HepG2 (cell line): ENCODE measurements around the gene VAMP8. TPM values are rescaled to one million over a fixed set of nuclear protein-coding genes. Genes with fewer than 3 reads are reported as not detected.

Experiments used
- ATAC-seq: fragments of 200-7000 bp; cut with Tn5 transposase; 3 replicates; pipeline ENCODE4 v1.9.1; 2020; ENCODE audit warnings: mild to moderate bottlenecking, moderate library complexity
- BruUV-seq: library from RNA; stranded (reverse); fragments of 400-500 nt; replicated peaks from 2 replicates; lab custom pipeline; 2021; lab: Mats Ljungman, UMichigan
- CTCF ChIA-PET: fragments of 300-600 bp; formaldehyde crosslinking; extraction: SDS; loops from one replicate; lab custom pipeline; 2021; ENCODE audit warnings: low total read pairs, inconsistent platforms, low intra/inter-chr PET ratio; lab: Yijun Ruan, JAX
- POLR2A ChIA-PET: fragments of 350-600 bp; sonication (Branson Sonifier 250); formaldehyde crosslinking; loops from one replicate; lab custom pipeline; 2020; ENCODE audit warnings: antibody characterized with exemption, inconsistent platforms; lab: Yijun Ruan, JAX
- DNase-seq: peaks from one replicate; pipeline ENCODE4 v3.0.0-alpha.2; 2015; ENCODE audit warnings: low spot score
- FAIRE-seq: peaks from 3 replicates; lab custom pipeline; 2011; peaks lifted over from hg19 to GRCh38; lab: Jason Lieb, UNC
- H2AFZ ChIP-seq: one replicate; pipeline ENCODE4 v1.6.1; 2011; ENCODE audit warnings: low read length, inconsistent platforms
- H3K27ac ChIP-seq: fragments of 300-600 bp; 3 replicates; pipeline ENCODE4 v1.8.0; 2011; ENCODE audit warnings: mixed run types, mild to moderate bottlenecking, mixed read lengths, low read length, inconsistent platforms; ENCODE audit not compliant: insufficient read depth; ENCODE audit errors: extremely low read length
- H3K27me3 ChIP-seq, 2 experiments: fragments of 200-600 bp in 1 of 2; 2 replicates in 1 of 2; 3 replicates in 1 of 2; pipeline versions ENCODE4 v1.6.0 to v1.8.0; 2011; ENCODE audit warnings: low read length in 2 of 2, mild to moderate bottlenecking in 2 of 2, moderate library complexity in 2 of 2, inconsistent platforms in 1 of 2; ENCODE audit not compliant: insufficient read depth in 2 of 2, control insufficient read depth in 1 of 2
- H3K36me3 ChIP-seq, 2 experiments: fragments of 200-600 bp in 1 of 2; replicated peaks in 1 of 2; 2 replicates in 1 of 2; 3 replicates in 1 of 2; pipeline versions ENCODE4 v1.5.1 to v1.8.0; 2011; ENCODE audit warnings: low read length in 2 of 2, inconsistent platforms in 1 of 2; ENCODE audit not compliant: insufficient read depth in 2 of 2, control insufficient read depth in 1 of 2
- H3K4me1 ChIP-seq: 2 replicates; pipeline ENCODE4 v1.5.1; 2012; ENCODE audit warnings: low read length, inconsistent platforms; ENCODE audit not compliant: insufficient read depth
- H3K4me2 ChIP-seq: 2 replicates; pipeline ENCODE4 v1.6.0; 2011; ENCODE audit warnings: low read depth, low read length, inconsistent platforms
- H3K4me3 ChIP-seq, 3 experiments: fragments of 200-600 bp in 1 of 3; sonication (generic), shearing (Covaris generic) in 1 of 3; replicated peaks in 1 of 3; 2 replicates each; pipeline ENCODE4 v1.5.1; 2011 to 2016; ENCODE audit warnings: low read length in 3 of 3, inconsistent platforms in 2 of 3, low read depth in 2 of 3, mild to moderate bottlenecking in 2 of 3, control low read depth in 1 of 3, mixed read lengths in 1 of 3; ENCODE audit not compliant: insufficient read depth in 1 of 3
- H3K79me2 ChIP-seq: one replicate; pipeline ENCODE4 v1.6.1; 2011; ENCODE audit warnings: low read length, inconsistent platforms; ENCODE audit not compliant: insufficient read depth
- H3K9ac ChIP-seq: 2 replicates; pipeline ENCODE4 v1.6.0; 2011; ENCODE audit warnings: mild to moderate bottlenecking, low read depth, low read length, inconsistent platforms; ENCODE audit not compliant: insufficient read depth
- H3K9me3 ChIP-seq: 2 replicates; pipeline ENCODE4 v1.5.1; 2012; ENCODE audit warnings: mild to moderate bottlenecking, low read length
- H4K20me1 ChIP-seq: 2 replicates; pipeline ENCODE4 v1.6.0; 2011; ENCODE audit warnings: inconsistent platforms, mild to moderate bottlenecking, low read length, moderate library complexity; ENCODE audit not compliant: insufficient read depth
- AGO2 ChIP-seq: fragments of 200-400 bp; formaldehyde crosslinking; optimal IDR thresholded peaks from 2 replicates; pipeline ENCODE3; 2017; ENCODE audit warnings: mild to moderate bottlenecking, low read depth, low read length, moderate library complexity
- BCL3 ChIP-seq: sonication (generic); formaldehyde crosslinking; IDR thresholded peaks from 2 replicates; pipeline ENCODE4 v1.5.1; 2020; ENCODE audit warnings: mild to moderate bottlenecking, missing genetic modification reagents, moderate library complexity
- BRD4 ChIP-seq: sonication (generic); formaldehyde crosslinking; IDR thresholded peaks from 2 replicates; pipeline ENCODE4 v1.4.0; 2020; ENCODE audit warnings: missing genetic modification reagents
- RBFOX2 ChIP-seq: fragments of 200-400 bp; formaldehyde crosslinking; IDR thresholded peaks from 2 replicates; pipeline ENCODE4 v1.6.1; 2017; ENCODE audit warnings: low read depth, mild to moderate bottlenecking, low read length
- RBM22 ChIP-seq: fragments of 200-400 bp; formaldehyde crosslinking; optimal IDR thresholded peaks from 2 replicates; pipeline ENCODE3; 2017; ENCODE audit warnings: mild to moderate bottlenecking, low read length, moderate library complexity
- THAP11 ChIP-seq: IDR thresholded peaks from 2 replicates; pipeline ENCODE4 v1.6.1; 2016; ENCODE audit warnings: missing biosample characterization, missing genetic modification reagents
- U2AF1 ChIP-seq: fragments of 200-400 bp; formaldehyde crosslinking; optimal IDR thresholded peaks from 2 replicates; pipeline ENCODE3; 2017; ENCODE audit warnings: mild to moderate bottlenecking, low read depth, low read length
- ZMYM4 ChIP-seq: sonication (generic); formaldehyde crosslinking; IDR thresholded peaks from 2 replicates; pipeline ENCODE4 v1.8.1; 2023; ENCODE audit warnings: mild to moderate bottlenecking, missing genetic modification reagents
- WGBS: methylation state at CpG from one replicate; pipeline ENCODE4 v1.1.6; 2017; ENCODE audit warnings: low lambda C conversion rate; 5-methylcytosine and 5-hydroxymethylcytosine counted together
- in situ Hi-C: cut with HindIII; loops from 2 replicates; pipeline ENCODE4 v1.10.0; 2017; ENCODE audit warnings: low pct_unique_long_range_greater_than_20kb; ENCODE audit not compliant: extremely low pct_ligation_motif_present
- intact Hi-C: fragments of 100-400 bp; cut with micrococcal nuclease; formaldehyde crosslinking; loops from one replicate; pipeline ENCODE4 v1.10.0; 2022; ENCODE audit not compliant: unreplicated experiment
- polyA plus RNA-seq, 8 experiments: library from polyadenylated mRNA; depleted of rRNA in 3 of 8; stranded (reverse) in 7 of 8; unstranded in 1 of 8; fragments of >200 nt; fragmentation: Illumina TruSeq in 4 of 8; extraction: Trizol in 4 of 8; gene quantifications; 2 replicates each; pipeline versions ENCODE4 v1.2.1 to v1.2.3, GENCODE V29; 2011 to 2016; ENCODE audit warnings: low read depth in 4 of 8, missing spikeins in 1 of 8, mixed read lengths in 1 of 8; ENCODE audit not compliant: insufficient read depth in 1 of 8
- total RNA-seq, 5 experiments: library from RNA; depleted of rRNA; stranded (reverse); fragments of >200 nt; fragmentation: Illumina TruSeq; extraction: Trizol; gene quantifications; 2 replicates each; pipeline ENCODE4 v1.2.3, GENCODE V29; 2016; ENCODE audit warnings: low read depth in 1 of 5

Gene VAMP8
- total and polyA plus RNA-seq, 2 of the 13 experiments (the other 11 are each of a cell fraction or from before 2014, with no cell fraction given), result 83.3 to 157 TPM

- BruUV-seq, result no TSS peak
- Histone ChIP-seq H3K27ac (no peak overlapping the region), H2AFZ (no peak overlapping the region), H3K27me3 (no peaks in the 10 kb centered on the region), H3K4me3 (no peak overlapping the region), H4K20me1 (peaks cover 12% of the 10 kb centered on the region), H3K4me1 (no peaks in the 10 kb centered on the region), H3K36me3 (peaks cover 30 to 58% of the 10 kb centered on the region in 2 experiments), H3K9ac (no peak overlapping the region), H3K9me3 (no peaks in the 10 kb centered on the region)
- POLR2A ChIA-PET, result interaction anchor here (0.9 to 20.8 kb wide), 7 partner anchors 7 to 128 kb away, joined by 4 to 645 read pairs (median 43); partner anchors contain the start of genes C2orf68, GGCX, MAT2A and RNF181
- in situ Hi-C loops (no loop called here), intact Hi-C loops (no loop called here)
- ATAC-seq (peak; percentile 4; the same call in 1 of the 3 replicates), FAIRE-seq (no peak), DNase-seq (no peak)
- CTCF ChIA-PET, result no interaction called here
- WGBS, result 90% methylated on average over 2 of the region's 2 CpGs
- TF ChIP-seq RBFOX2 (peak; percentile 46; the same call in 1 of the 2 replicates), U2AF1 (no peak), BRD4 (CRISPR knock-in tag) (no peak), THAP11 (peak; percentile 4; the same call in 1 of the 2 replicates), AGO2 (no peak), BCL3 (CRISPR knock-in tag) (no peak)
- TF ChIP-seq, all 625 proteins: peak for 2
- Histone ChIP-seq H3K4me2 (no peak overlapping the region), H3K79me2 (no peaks in the 10 kb centered on the region)
Measured at GRCh38 chr2:85548608-85548900, 28.8 kb upstream of the VAMP8 start.

- H3K4me2 ChIP-seq, result no peak overlapping the region
- WGBS, result 96% methylated on average over 10 of the region's 10 CpGs
- in situ Hi-C loops, result no loop called here
- H3K9me3 ChIP-seq, result no peaks in the 10 kb centered on the region
- H3K4me3 ChIP-seq, result no peak overlapping the region
- ChIA-PET CTCF (interaction anchor here (4.8 kb wide), 1 partner anchor 128 kb away, joined by 45 read pairs; no protein-coding TSS in a partner anchor), POLR2A (interaction anchor here (1.4 to 20.8 kb wide), 6 partner anchors 8 to 128 kb away, joined by 4 to 645 read pairs (median 131); partner anchors contain the start of genes C2orf68, GGCX, MAT2A and RNF181)
- peaks cover 12% of the 10 kb centered on the region for H4K20me1 ChIP-seq
- H3K27ac ChIP-seq, result no peak overlapping the region
- TF ChIP-seq ZMYM4 (CRISPR knock-in tag) (no peak), RBM22 (peak; percentile 53)
- no peaks in the 10 kb centered on the region for H3K79me2 ChIP-seq
- FAIRE-seq, result no peak
- H3K4me1 ChIP-seq, result no peaks in the 10 kb centered on the region
- H2AFZ ChIP-seq, result no peak overlapping the region
- DNase-seq, result no peak
- H3K9ac ChIP-seq, result no peak overlapping the region
- intact Hi-C loops, result no loop called here
- no peaks in the 10 kb centered on the region for H3K27me3 ChIP-seq
- no TSS peak for BruUV-seq
- no peak for ATAC-seq
- H3K36me3 ChIP-seq, result peaks cover 34 to 57% of the 10 kb centered on the region in 2 experiments
Measured at GRCh38 chr2:85549095-85549494, 28.3 kb upstream of the VAMP8 start.
